ENCODE results near the gene AGL. TPM values are rescaled to one million over a fixed set of nuclear protein-coding genes. Genes with fewer than 3 reads are reported as not detected.

The AGL gene
- total RNA-seq, 1 experiment from 2014 or later: 12.7 TPM

DNA sequence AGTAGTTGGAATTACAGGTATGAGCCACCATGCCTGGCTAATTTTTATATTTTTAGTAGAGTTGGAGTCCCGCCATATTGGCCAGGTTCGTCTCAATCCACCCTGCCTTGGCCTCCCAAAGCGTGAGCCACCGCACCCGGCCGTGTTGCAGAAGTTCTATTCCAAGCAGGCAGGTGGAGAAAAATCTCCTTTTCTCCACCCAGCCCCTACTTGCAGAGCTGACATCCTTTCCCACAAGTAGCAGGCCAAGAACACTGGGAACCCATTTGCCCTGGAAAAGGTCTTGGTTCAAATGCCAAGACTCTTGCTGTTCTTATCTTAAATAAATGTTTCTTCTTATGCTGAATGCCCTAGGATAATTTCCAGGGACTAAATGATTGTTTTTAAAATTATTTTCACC lies 17.5 kb downstream of the AGL start:
- TF ChIP-seq CTCF (conservative IDR thresholded peaks at IDR 0.05; ENCODE audit: low read depth, low read length) (no peak), EZH2 (IDR thresholded peaks at IDR 0.05; ENCODE audit: borderline replicate concordance, low read depth, low read length, poor library complexity, severe bottlenecking) (no peak)
- Histone ChIP-seq H3K27me3 (replicated peaks; ENCODE audit: insufficient read depth, low read depth, low read length, poor library complexity) (no peaks in the 10 kb centered on the region), H3K4me1 (ENCODE audit: insufficient read depth, low read length, poor library complexity, severe bottlenecking) (peaks cover 4% of the 10 kb centered on the region), H3K9me3 (ENCODE audit: low read depth, low read length, poor library complexity, severe bottlenecking) (no peaks in the 10 kb centered on the region), H3K27ac (ENCODE audit: low read depth, low read length, poor library complexity, severe bottlenecking) (no peak overlapping the region), H3K36me3 (ENCODE audit: insufficient read depth, low read length, poor library complexity, severe bottlenecking) (no peaks in the 10 kb centered on the region), H3K4me3 (ENCODE audit: low read depth, low read length, poor library complexity, severe bottlenecking) (no peak overlapping the region)
- intact Hi-C loops (cut with micrococcal nuclease; ENCODE audit: unreplicated experiment): no loop called here
- CTCF ChIA-PET: no interaction called here
- DNase-seq (ENCODE audit: low spot score): no peak
- BruUV-seq (replicated peaks): no TSS peak
- POLR2A ChIA-PET (ENCODE audit: low non-redundant PET): no interaction called here

- CTCF ChIA-PET: no interaction called here
- H3K4me1 ChIP-seq (ENCODE audit: insufficient read depth, low read length, poor library complexity, severe bottlenecking): peaks cover 4% of the 10 kb centered on the region
- H3K27me3 ChIP-seq (replicated peaks; ENCODE audit: insufficient read depth, low read depth, low read length, poor library complexity): no peaks in the 10 kb centered on the region
- H3K4me3 ChIP-seq (ENCODE audit: low read depth, low read length, poor library complexity, severe bottlenecking): no peak overlapping the region
- no peak overlapping the region for H3K27ac ChIP-seq (ENCODE audit: low read depth, low read length, poor library complexity, severe bottlenecking)
- intact Hi-C loops (cut with micrococcal nuclease; ENCODE audit: unreplicated experiment): no loop called here
- no peaks in the 10 kb centered on the region for H3K9me3 ChIP-seq (ENCODE audit: low read depth, low read length, poor library complexity, severe bottlenecking)
- no peaks in the 10 kb centered on the region for H3K36me3 ChIP-seq (ENCODE audit: insufficient read depth, low read length, poor library complexity, severe bottlenecking)
- peak; percentile 10 for DNase-seq (ENCODE audit: low spot score)
- BruUV-seq (replicated peaks): no TSS peak
- POLR2A ChIA-PET (ENCODE audit: low non-redundant PET): no interaction called here
- no peak for TF ChIP-seq CTCF (conservative IDR thresholded peaks at IDR 0.05; ENCODE audit: low read depth, low read length)
- TF ChIP-seq EZH2 (IDR thresholded peaks at IDR 0.05; ENCODE audit: borderline replicate concordance, low read depth, low read length, poor library complexity, severe bottlenecking): no peak
These were observed 19.1 kb downstream of the AGL start for GRCh38 chr1:99869304-99869703.

GRCh38 chr1:99869723-99870122 lies 19.6 kb downstream of the AGL start:
- TF ChIP-seq EZH2 (IDR thresholded peaks at IDR 0.05; ENCODE audit: borderline replicate concordance, low read depth, low read length, poor library complexity, severe bottlenecking) (no peak), CTCF (conservative IDR thresholded peaks at IDR 0.05; ENCODE audit: low read depth, low read length) (no peak)
- no peaks in the 10 kb centered on the region for H3K36me3 ChIP-seq (ENCODE audit: insufficient read depth, low read length, poor library complexity, severe bottlenecking)
- H3K9me3 ChIP-seq (ENCODE audit: low read depth, low read length, poor library complexity, severe bottlenecking): no peaks in the 10 kb centered on the region
- intact Hi-C loops (cut with micrococcal nuclease; ENCODE audit: unreplicated experiment): no loop called here
- no peak overlapping the region for H3K27ac ChIP-seq (ENCODE audit: low read depth, low read length, poor library complexity, severe bottlenecking)
- H3K4me1 ChIP-seq (ENCODE audit: insufficient read depth, low read length, poor library complexity, severe bottlenecking): peaks cover 4% of the 10 kb centered on the region
- H3K4me3 ChIP-seq (ENCODE audit: low read depth, low read length, poor library complexity, severe bottlenecking): no peak overlapping the region
- BruUV-seq (replicated peaks): no TSS peak
- no peak for DNase-seq (ENCODE audit: low spot score)
- H3K27me3 ChIP-seq (replicated peaks; ENCODE audit: insufficient read depth, low read depth, low read length, poor library complexity): no peaks in the 10 kb centered on the region
- ChIA-PET POLR2A (ENCODE audit: low non-redundant PET) (no interaction called here), CTCF (no interaction called here)
